Mucosa of gallbladder (tissue), 1 donor: ENCODE measurements around the gene MRPL23. TPM values are rescaled to one million over a fixed set of nuclear protein-coding genes. Genes with fewer than 3 reads are reported as not detected.

Experiments
- DNase-seq: peaks from one replicate; pipeline ENCODE4 v3.0.0-alpha.2; 2020; ENCODE audit warnings: low spot score
- total RNA-seq: library from RNA; stranded (reverse); gene quantifications from one replicate; pipeline ENCODE4 v1.2.1, GENCODE V29; 2021
- donor health status: DM: no; HTN: no; CAD: no.

MRPL23 gene
- total RNA-seq, 1 donor from 2014 or later, result 54.8 TPM

- no peak for DNase-seq
Measured at GRCh38 chr11:1953489-1954266, 6.5 kb downstream of the MRPL23 start.

- DNase-seq, result no peak
Measured at GRCh38 chr11:1958367-1958766, 11.2 kb downstream of the MRPL23 start.

- no peak for DNase-seq
Measured at GRCh38 chr11:1959786-1960185, 12.7 kb downstream of the MRPL23 start.

- DNase-seq, result no peak
Measured at GRCh38 chr11:1963864-1964263, 16.7 kb downstream of the MRPL23 start.

- no peak for DNase-seq
Measured at GRCh38 chr11:1964348-1964747, 17.2 kb downstream of the MRPL23 start.

GRCh38 chr11:1964955-1965354 is 17.8 kb downstream of the MRPL23 start:
- no peak for DNase-seq

GRCh38 chr11:1966531-1966930 is 19.4 kb downstream of the MRPL23 start:
- no peak for DNase-seq

- DNase-seq, result no peak
Measured at GRCh38 chr11:1967641-1968225, 20.6 kb downstream of the MRPL23 start.

GRCh38 chr11:1968454-1969002 is 21.4 kb downstream of the MRPL23 start:
- DNase-seq, result no peak

GRCh38 chr11:1969035-1969434 is 21.9 kb downstream of the MRPL23 start:
- DNase-seq, result no peak

- no peak for DNase-seq
Measured at GRCh38 chr11:1969776-1970175, 22.6 kb downstream of the MRPL23 start.

- DNase-seq, result no peak
Measured at GRCh38 chr11:1970956-1971355, 23.8 kb downstream of the MRPL23 start.

- DNase-seq, result no peak
Measured at GRCh38 chr11:1975185-1975584, 28.1 kb downstream of the MRPL23 start.

GRCh38 chr11:1978720-1979473 is 31.8 kb downstream of the MRPL23 start:
- DNase-seq, result no peak

- no peak for DNase-seq
Measured at GRCh38 chr11:1979607-1980006, 32.5 kb downstream of the MRPL23 start.

- DNase-seq, result no peak
Measured at GRCh38 chr11:1982873-1983600, 35.9 kb downstream of the MRPL23 start.

GRCh38 chr11:1983601-1983961 is 36.4 kb downstream of the MRPL23 start:
- no peak for DNase-seq

- DNase-seq, result no peak
Measured at GRCh38 chr11:1987024-1987423, 39.9 kb downstream of the MRPL23 start.

GRCh38 chr11:1988174-1988573 is 41.0 kb downstream of the MRPL23 start:
- no peak for DNase-seq

GRCh38 chr11:1988667-1989317 is 41.7 kb downstream of the MRPL23 start:
- no peak for DNase-seq

- DNase-seq, result no peak
Measured at GRCh38 chr11:1989953-1990352, 42.8 kb downstream of the MRPL23 start.
